NCI-H1417 treated with DMSO at 0.1 percent for 48 hours (cell line): ENCODE data around the gene BAG5.
"Not testable (repeated sequence)": the region's sequence is repeated elsewhere in the genome, so short reads cannot be mapped to it uniquely, and the experiment has no call there.

Experiments
- DNase-seq: peaks from one replicate; lab custom pipeline; 2025; lab: John Stamatoyannopoulos, UW

Gene BAG5

GRCh38 chr14:103534576-103535061, 27.8 kb downstream of the BAG5 start:
- no peak for DNase-seq

- no peak for DNase-seq
Measured at GRCh38 chr14:103533999-103534575, 28.4 kb downstream of the BAG5 start.

- DNase-seq, result no peak
Measured at GRCh38 chr14:103533137-103533998, 29.1 kb downstream of the BAG5 start.

- DNase-seq, result no peak
Measured at GRCh38 chr14:103532216-103533136, 30.0 kb downstream of the BAG5 start.

GRCh38 chr14:103531421-103532215, 30.8 kb downstream of the BAG5 start:
- DNase-seq, result no peak

GRCh38 chr14:103530831-103531230, 31.6 kb downstream of the BAG5 start:
- no peak for DNase-seq

GRCh38 chr14:103530390-103530789, 32.1 kb downstream of the BAG5 start:
- no peak for DNase-seq

GRCh38 chr14:103529383-103530365, 32.8 kb downstream of the BAG5 start:
- no peak for DNase-seq

GRCh38 chr14:103528587-103529382, 33.7 kb downstream of the BAG5 start, which contains the start of gene TRMT61A:
TRMT61A (plus strand) TSS chr14:103529196; CDS start chr14:103529979, 783 bp downstream.
- DNase-seq, result peak; percentile 68

- no peak for DNase-seq
Measured at GRCh38 chr14:103528146-103528586, 34.3 kb downstream of the BAG5 start.

- DNase-seq, result no peak
Measured at GRCh38 chr14:103527408-103528145, 34.9 kb downstream of the BAG5 start.

GRCh38 chr14:103526914-103527248, 35.6 kb downstream of the BAG5 start:
- no peak for DNase-seq

GRCh38 chr14:103526247-103526913, 36.1 kb downstream of the BAG5 start:
- no peak for DNase-seq

- DNase-seq, result not testable (repeated sequence)
Measured at GRCh38 chr14:103525430-103526246, 36.8 kb downstream of the BAG5 start.

- DNase-seq, result no peak
Measured at GRCh38 chr14:103524002-103524935, 38.2 kb downstream of the BAG5 start.

GRCh38 chr14:103523575-103523954, 38.9 kb downstream of the BAG5 start:
- DNase-seq, result no peak
